GM06990 (cell line): ENCODE results near the gene FMC1.

ENCODE experiments used
- DNase-seq: peaks from one replicate; pipeline ENCODE4 v3.0.0-alpha.2; 2011; ENCODE audit not compliant: insufficient read length; ENCODE audit errors: extremely low read depth
- H3K27me3 ChIP-seq: replicated peaks from 2 replicates; pipeline ENCODE4 v1.6.0; 2011; ENCODE audit warnings: low read length; ENCODE audit not compliant: control insufficient read depth, insufficient read depth
- H3K36me3 ChIP-seq: 2 replicates; pipeline ENCODE4 v1.5.1; 2011; ENCODE audit warnings: low read length; ENCODE audit not compliant: control insufficient read depth, insufficient read depth
- H3K4me3 ChIP-seq: replicated peaks from 2 replicates; pipeline ENCODE4 v1.5.1; 2011; ENCODE audit warnings: low read depth, mild to moderate bottlenecking, control low read depth, low read length
- CTCF ChIP-seq: IDR thresholded peaks from 2 replicates; pipeline ENCODE4 v1.5.1; 2011; ENCODE audit warnings: low read length, control low read depth, mild to moderate bottlenecking, inconsistent platforms; ENCODE audit not compliant: insufficient read depth, poor library complexity, severe bottlenecking

FMC1 gene

GRCh38 chr7:139370301-139370942 lies 29.3 kb downstream of the FMC1 start:
- Histone ChIP-seq H3K4me3 (no peak overlapping the region), H3K36me3 (peaks cover 5% of the 10 kb centered on the region), H3K27me3 (no peaks in the 10 kb centered on the region)
- DNase-seq, result no peak
- TF ChIP-seq CTCF, result no peak

GRCh38 chr7:139370943-139371313 lies 29.8 kb downstream of the FMC1 start:
- H3K27me3 ChIP-seq, result no peaks in the 10 kb centered on the region
- no peak for DNase-seq
- H3K4me3 ChIP-seq, result no peak overlapping the region
- TF ChIP-seq CTCF, result no peak
- peaks cover 5% of the 10 kb centered on the region for H3K36me3 ChIP-seq

- no peak for TF ChIP-seq CTCF
- no peak overlapping the region for H3K4me3 ChIP-seq
- no peak for DNase-seq
- H3K36me3 ChIP-seq, result peaks cover 3% of the 10 kb centered on the region
- H3K27me3 ChIP-seq, result no peaks in the 10 kb centered on the region
These were observed 33.1 kb downstream of the FMC1 start for GRCh38 chr7:139374246-139374645.

- Histone ChIP-seq H3K4me3 (no peak overlapping the region), H3K27me3 (no peaks in the 10 kb centered on the region), H3K36me3 (peaks cover 4% of the 10 kb centered on the region)
- DNase-seq, result no peak
- no peak for TF ChIP-seq CTCF
These were observed 41.3 kb downstream of the FMC1 start for GRCh38 chr7:139382439-139382838.

- DNase-seq, result no peak
- Histone ChIP-seq H3K36me3 (peaks cover 3% of the 10 kb centered on the region), H3K4me3 (no peak overlapping the region), H3K27me3 (no peaks in the 10 kb centered on the region)
- TF ChIP-seq CTCF, result no peak
These were observed 43.5 kb downstream of the FMC1 start for GRCh38 chr7:139384611-139385010.

GRCh38 chr7:139387594-139387993 lies 46.5 kb downstream of the FMC1 start:
- no peak for DNase-seq
- H3K4me3 ChIP-seq, result no peak overlapping the region
- H3K36me3 ChIP-seq, result peaks cover 1% of the 10 kb centered on the region
- H3K27me3 ChIP-seq, result no peaks in the 10 kb centered on the region
- TF ChIP-seq CTCF, result no peak
